Hindlimb muscle (tissue), 1 donor: ENCODE measurements around the gene KCNK1. TPM values are rescaled to one million over a fixed set of nuclear protein-coding genes. Genes with fewer than 3 reads are reported as not detected.

Experiments used
- DNase-seq: peaks from one replicate; pipeline ENCODE4 v3.0.0-alpha.2; 2013
- polyA plus RNA-seq: library from polyadenylated mRNA; unstranded; fragments of 120-200 nt; gene quantifications from one replicate; pipeline ENCODE4 v1.2.1, GENCODE V29; 2013; ENCODE audit not compliant: insufficient read length

Gene KCNK1
- 1.3 TPM for polyA plus RNA-seq

DNA sequence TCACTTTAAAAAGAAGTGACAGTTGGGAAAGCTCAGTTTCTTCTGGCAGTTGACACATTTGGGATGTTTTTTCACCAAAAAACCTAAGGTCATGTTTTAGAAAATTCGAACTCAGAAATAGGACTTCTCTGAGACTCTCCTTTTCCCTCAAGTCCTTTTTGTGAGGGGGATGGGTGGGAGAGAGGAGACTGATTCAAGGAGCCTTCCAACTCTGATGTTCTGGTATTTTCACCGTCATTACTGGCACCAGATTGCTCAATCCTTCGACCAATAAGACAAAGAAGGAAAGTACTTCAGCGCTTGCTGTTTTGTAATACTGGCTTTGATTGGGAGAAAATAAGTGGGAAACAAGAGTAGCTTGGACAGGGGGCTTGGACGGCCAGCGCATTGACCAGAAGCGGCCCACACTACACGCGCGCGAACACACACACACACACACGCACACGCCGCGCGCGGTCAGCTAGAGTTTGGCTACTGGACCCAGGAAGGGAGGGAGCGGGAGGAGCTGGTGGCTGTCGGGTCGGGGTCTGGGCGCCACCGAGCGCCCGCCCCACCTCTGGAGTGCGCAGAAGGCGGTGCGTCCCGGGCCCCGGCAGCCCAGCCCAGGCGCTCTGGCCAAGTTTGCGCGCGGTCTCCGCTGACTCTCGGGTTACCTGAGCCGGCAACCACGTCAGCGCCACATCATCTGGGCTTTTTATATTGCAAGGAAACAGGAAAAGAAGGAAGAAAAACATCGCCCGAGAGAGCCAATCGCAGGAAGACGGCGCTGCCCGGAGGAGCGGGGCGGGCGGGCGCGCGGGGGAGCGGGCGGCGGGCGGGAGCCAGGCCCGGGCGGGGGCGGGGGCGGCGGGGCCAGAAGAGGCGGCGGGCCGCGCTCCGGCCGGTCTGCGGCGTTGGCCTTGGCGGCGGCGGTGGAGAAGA lies at the start of gene KCNK1:
KCNK1 (plus strand) TSS at position 855 of the 921 bp plus-strand sequence; CDS start at position 921, 66 bp downstream.
- DNase-seq, result peak; percentile 91

DNA sequence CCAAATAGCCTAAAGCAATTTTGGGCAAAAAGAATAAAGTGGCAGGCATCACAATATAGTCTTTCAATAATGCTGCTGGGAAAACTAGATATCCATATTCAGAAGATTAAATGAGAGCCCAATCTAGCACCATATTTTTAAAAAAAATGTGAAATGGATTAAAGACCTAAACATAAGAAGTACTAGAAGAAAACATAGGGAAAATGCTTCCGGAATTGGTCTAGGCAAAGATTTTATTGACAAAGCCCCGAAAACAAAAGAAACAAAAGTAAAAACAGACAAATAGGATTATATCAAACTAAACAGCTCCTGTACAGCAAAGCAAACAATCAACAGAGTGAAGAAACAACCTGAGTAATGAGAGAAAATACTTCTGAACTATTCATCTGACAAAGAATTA lies 48.6 kb upstream of the KCNK1 start:
- no peak for DNase-seq

GRCh38 chr1:233566886-233567285 lies 47.0 kb upstream of the KCNK1 start:
- DNase-seq, result no peak

- DNase-seq, result peak; percentile 4
Measured at GRCh38 chr1:233569636-233570035, 44.3 kb upstream of the KCNK1 start.

DNA sequence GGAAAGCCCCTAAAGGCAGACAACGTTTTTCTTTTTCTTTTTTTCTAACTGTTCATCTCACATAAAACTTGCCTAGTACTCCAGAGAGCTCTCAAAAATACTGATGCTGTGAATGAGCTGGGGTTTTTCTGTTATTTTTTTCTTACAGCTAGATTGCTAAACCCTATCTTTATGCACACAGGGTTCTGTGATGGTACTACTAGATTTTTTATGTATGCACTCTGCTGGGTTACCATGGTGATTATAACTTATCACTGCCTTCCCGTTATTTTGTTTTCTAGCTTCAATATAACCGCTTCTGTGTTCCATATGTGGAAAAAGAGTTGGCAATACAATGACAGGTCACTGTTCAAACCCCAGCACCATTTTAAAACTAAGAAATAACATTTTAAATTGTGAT lies 43.7 kb upstream of the KCNK1 start:
- DNase-seq, result no peak

DNA sequence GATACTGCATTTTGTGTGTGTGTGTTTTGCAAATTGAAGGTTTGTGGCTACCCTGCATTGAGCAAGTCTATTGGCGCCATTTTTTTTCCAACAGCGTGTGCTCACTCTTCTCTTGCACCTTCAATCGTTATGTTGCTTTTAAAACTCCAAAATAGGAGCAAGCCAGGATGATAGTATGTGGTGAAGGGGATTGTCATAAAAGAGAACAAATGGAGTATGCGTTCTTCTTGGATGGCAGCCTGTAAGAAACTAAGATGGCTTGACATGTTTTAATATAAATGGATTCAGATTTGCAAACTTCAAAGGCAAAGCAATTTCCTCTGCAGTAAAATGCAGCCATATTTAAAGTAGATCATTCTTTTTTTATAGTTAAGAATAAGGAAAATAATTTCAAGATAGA lies 43.2 kb upstream of the KCNK1 start:
- DNase-seq, result no peak

- no peak for DNase-seq
Measured at GRCh38 chr1:233572896-233573295, 41.0 kb upstream of the KCNK1 start.

DNA sequence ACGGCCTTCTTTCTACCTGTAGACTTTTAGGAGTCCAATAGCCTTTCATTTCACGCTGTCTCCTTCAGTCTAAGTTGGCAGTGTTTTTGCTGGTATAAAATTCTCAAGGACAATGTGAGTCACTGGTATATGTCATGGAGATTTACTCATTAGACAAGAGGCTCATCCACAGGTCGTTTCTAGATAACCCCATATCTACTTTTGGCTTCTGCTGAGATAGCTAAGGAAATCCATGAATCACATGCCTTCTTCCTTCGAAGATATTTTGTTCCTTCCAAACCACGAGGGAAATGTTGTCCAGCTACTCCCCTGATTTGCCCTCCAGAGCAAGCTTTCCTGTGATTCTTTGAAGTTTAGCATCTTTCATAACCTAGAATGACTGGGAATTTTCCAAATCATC lies 38.5 kb upstream of the KCNK1 start:
- no peak for DNase-seq

- no peak for DNase-seq
Measured at GRCh38 chr1:233582439-233582838, 31.5 kb upstream of the KCNK1 start.

GRCh38 chr1:233584376-233584775 lies 29.5 kb upstream of the KCNK1 start:
- DNase-seq, result no peak

GRCh38 chr1:233584931-233585330 lies 29.0 kb upstream of the KCNK1 start:
- DNase-seq, result no peak

- no peak for DNase-seq
Measured at GRCh38 chr1:233586301-233586700, 27.6 kb upstream of the KCNK1 start.

GRCh38 chr1:233587196-233587595 lies 26.7 kb upstream of the KCNK1 start:
- no peak for DNase-seq

DNA sequence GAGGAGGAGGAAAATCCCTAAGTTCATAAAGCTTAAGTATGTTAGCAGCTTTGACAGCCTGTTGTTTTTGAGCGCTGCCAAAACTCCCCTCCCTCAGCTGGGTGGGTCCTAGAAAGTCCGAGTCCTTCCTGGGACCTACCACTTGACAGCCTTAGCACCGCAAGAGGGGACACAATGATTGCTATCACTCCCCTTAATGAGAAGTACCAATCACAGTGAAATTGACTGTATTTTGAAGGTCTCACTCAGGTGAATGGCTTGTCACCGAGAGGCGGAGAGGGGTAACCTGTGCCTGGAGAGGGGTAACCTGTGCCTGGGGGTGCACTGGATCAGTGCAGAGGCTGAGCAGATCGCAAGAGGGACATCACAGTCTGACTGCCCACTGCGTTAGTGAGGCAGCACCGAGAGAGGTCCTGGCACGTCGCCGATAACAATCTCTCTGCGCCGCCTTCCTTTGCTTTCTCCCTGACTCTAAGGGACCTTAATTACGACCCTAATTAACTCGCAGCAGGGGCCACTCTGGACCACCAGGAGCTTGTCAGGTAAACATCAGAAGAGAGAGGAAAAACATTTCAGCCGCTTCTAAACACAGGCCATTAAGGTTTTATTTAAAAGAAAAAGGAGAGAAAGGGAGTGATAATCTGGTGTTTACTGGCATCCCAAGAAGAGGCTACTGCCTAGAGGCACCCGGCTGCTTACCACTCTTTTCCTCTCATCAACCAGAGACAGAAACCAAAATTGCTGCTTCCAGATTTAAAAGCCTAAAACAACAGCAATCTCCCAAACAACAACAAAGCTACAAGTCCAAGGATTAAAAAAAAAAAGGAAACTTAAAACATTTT lies 25.7 kb upstream of the KCNK1 start:
- no peak for DNase-seq

- DNase-seq, result no peak
Measured at GRCh38 chr1:233597489-233597901, 16.4 kb upstream of the KCNK1 start.

DNA sequence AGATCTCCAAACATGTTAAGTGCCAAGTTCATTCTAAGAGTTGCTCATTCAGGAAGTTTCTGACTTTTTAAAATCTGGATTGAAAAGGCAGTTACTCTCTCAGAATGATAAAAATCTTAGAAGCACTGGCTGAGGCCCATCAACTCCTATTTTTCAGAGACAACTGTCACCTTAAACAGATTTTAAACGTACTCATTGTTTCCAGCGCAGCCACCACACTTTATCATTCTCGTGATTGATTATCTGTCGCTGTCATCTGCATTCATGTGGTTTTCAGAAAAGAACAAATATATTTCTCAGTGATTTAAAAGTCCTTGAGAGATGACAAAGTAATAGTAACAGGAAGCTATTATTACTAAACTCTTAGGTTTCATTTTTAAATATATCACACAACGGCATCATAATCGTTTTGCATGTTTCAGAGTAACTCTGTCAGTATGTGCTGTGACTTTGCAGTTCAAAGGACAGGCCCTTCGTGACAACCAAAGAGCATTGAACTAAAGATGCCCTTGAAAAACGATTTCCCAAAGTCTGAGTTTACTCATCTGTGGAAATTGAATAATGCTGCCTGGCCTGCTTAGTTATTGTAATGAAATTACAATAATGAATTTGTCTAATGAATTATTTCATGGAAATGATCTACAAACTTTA lies 14.9 kb upstream of the KCNK1 start:
- DNase-seq, result no peak

DNA sequence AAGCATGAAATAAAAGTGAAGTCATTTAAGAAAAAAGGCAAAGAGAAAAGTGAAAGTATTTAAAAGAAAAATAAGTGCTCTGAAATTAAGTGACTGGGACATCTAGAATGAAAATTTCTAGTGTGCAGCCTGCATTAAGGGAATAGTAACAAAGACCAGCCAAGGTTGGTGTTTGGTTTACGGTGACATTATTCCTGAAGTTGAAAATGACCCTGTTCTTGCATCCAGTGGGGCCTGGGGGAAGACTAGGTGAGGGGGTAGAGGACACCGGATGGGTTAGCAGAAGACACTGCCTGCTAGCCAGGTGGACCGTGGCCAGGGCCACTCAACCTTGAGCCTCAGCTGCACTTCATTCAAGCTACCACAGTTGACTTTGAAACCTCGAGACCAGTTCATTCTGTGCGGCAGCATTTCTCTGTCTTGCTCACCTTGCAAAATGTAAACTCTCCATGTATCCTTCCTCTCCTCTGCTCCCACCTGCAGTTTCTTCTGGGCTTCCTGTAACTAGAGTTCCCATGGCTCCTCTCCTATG lies 14.3 kb upstream of the KCNK1 start:
- no peak for DNase-seq

DNA sequence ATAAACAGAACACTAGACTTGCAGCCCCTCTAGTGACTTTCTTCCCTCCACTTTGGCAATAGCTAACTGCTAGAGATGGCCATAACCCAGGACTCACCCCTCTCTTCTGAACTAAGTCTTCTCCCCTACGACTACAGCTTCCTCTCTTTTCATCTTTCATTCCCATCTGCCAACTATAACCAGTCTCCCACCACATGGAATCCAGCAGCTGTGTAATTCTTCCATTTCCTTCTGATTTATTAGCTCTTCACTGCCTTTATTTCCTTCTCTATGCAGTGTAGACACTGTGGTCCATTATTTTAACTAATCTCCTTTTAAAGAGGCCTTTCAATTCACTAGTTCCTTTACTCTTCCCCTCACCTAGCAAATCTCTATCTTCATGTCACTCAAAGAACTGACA lies 13.4 kb upstream of the KCNK1 start:
- no peak for DNase-seq

- DNase-seq, result no peak
Measured at GRCh38 chr1:233603478-233603877, 10.4 kb upstream of the KCNK1 start.

GRCh38 chr1:233605205-233605604 lies 8.7 kb upstream of the KCNK1 start:
- no peak for DNase-seq

DNA sequence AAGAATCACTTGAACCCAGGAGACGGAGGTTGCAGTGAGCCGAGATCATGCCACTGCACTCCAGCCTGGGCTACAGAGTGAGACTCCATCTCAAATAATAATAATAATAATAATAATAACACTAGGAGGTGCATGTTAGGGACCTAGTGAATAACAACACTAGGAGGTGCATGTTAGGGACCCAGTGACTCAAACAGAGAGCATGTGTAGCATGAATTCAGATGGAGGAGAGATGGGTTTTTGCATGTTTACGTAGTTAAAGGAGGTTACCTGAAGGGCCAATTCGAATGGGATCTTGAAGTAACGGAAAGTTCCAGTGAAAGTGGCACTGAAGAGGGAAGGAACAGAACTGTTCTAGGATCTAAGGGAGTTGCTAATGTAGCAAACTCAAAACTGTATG lies 7.1 kb upstream of the KCNK1 start:
- DNase-seq, result no peak

DNA sequence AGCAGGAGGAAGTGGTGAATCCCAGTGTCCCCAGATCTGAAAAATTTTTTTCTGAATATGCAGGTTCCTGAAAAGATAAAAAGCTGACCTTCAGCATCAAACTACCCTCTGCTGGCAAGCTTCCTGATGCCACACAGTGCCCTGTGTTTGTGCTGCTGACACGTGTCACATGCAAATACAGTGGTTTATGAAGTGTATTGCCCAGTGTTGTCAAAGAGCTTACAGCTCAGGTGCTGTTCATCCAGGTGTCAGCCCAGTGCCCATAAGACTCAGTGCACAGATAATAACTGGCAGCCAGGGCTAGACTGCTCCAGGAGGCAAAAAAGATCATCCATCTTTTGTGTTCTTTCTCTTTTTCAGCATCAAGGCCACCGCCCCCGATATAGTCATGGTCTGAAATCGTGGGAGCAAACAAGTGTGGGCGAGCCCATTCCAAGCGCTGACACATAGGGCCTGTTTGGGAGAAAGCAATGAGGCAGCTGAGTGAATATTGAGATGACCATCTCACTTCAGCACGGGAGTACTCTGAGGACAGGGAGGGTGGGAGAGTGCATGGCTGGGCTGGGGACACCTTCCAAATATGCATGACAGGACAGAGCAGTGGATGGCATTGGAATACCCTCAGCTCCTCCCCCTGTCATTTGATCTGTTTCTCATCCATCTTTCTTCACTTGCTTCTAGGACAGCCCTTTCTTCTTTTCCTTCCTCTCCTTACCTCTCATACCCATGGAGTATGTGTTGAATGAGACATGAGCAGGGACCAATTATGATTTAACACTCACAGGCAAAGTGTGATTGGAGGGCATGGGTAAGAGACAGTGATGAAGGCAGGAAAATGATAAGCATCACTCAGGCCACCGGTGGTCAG lies 6.4 kb upstream of the KCNK1 start:
- DNase-seq, result no peak
